GM18951 (cell line): ENCODE results near the gene LMAN1L.
A peak's percentile ranks its signal among the peaks of the same experiment; 100 is the strongest.
"Not testable (repeated sequence)": the region's sequence is repeated elsewhere in the genome, so short reads cannot be mapped to it uniquely, and the experiment has no call there.

Experiments used
- POLR2A ChIP-seq: IDR thresholded peaks from 4 replicates; pipeline ENCODE4 v1.6.1; 2011; ENCODE audit warnings: mild to moderate bottlenecking; ENCODE audit not compliant: insufficient read length, insufficient read depth; ENCODE audit errors: extremely low read depth
- in situ Hi-C: fragments of 300-500 bp; cut with MboI; formaldehyde crosslinking; loops from one replicate; pipeline ENCODE4 v1.12.0; 2022; ENCODE audit warnings: low sequenced_read_pairs, mixed read lengths, inconsistent platforms; ENCODE audit not compliant: unreplicated experiment

Gene LMAN1L

DNA sequence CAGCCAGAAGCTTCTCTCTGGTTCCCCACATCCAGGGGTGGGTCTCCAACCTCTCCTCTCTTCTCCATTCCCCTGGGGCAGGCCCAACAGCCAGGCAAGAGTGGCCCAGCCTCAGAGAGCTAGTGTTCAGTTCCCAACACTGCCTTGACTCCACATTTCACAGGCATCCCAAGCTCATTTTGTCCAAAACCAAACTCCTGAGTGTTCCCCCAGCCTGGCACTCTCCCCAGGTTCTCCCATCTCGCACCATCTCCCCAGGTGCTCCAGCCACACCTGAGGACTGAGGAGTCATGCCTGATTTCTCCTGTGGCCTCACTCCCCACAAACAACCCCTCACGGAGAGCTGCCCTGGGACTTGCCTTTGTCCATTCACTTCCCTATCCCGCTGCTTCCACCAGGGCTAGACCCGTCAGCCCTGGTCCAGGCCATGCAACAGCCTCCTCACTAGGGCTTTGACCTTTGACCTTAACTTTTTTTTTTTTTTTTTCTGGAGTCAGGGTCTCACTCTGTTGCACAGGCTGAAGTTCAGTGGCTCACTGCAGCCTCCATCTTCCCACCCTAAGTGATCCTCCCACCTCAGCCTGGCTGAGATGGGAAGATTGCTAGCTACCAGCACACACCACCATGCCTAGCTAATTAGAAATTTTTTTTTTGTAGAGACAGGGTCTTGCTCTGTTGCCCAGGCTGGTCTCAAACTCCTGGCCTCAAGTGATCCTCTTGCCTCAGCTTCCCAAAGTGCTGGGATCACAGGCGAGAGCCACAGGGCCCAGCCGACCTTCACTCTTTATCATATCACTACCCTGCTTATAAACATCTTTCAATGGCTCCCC is 34.7 kb upstream of the LMAN1L start:
- in situ Hi-C loops, result no loop called here
- no peak for TF ChIP-seq POLR2A

DNA sequence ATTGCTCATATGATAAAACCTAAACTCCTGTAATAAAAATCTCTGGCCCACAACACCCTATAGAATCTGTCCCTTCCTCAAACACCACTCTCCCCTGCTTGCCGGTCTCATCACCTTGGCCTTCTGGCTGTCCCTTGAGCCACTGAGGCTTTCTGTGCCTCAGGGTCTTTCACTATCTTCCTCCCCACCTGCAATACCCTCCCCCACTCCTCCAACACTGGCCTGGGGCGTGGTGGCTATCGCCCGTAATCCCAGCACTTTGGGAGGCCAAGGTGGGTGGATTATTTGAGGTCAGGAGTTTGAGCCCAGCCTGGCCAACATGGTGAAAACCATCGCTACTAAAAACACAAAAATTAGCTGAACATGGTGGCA is 34.0 kb upstream of the LMAN1L start:
- TF ChIP-seq POLR2A, result no peak
- in situ Hi-C loops, result no loop called here

DNA sequence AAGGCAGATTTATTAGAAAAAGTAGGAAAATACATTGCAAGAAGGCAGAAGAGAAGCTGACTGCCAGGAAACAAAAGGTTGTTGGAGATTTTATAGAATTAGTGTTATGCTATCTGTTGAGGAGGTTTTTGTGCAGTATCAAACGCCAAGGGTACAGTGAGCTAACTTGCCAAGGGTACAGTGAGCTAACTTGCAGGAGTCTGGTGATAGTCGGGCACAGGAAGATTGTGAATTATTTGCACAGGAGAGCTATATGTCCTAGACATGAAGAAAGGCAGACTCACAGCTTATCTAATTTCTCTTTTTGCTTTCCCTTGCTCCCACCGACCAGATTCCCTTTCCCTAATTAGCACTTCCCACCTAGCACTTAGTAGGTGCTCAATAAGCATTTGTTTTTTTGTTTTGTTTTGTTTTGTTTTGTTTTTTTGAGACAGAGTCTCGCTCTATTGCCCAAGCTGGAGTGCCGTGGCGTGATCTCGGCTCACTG is 33.4 kb upstream of the LMAN1L start:
- in situ Hi-C loops, result no loop called here
- no peak for TF ChIP-seq POLR2A

DNA sequence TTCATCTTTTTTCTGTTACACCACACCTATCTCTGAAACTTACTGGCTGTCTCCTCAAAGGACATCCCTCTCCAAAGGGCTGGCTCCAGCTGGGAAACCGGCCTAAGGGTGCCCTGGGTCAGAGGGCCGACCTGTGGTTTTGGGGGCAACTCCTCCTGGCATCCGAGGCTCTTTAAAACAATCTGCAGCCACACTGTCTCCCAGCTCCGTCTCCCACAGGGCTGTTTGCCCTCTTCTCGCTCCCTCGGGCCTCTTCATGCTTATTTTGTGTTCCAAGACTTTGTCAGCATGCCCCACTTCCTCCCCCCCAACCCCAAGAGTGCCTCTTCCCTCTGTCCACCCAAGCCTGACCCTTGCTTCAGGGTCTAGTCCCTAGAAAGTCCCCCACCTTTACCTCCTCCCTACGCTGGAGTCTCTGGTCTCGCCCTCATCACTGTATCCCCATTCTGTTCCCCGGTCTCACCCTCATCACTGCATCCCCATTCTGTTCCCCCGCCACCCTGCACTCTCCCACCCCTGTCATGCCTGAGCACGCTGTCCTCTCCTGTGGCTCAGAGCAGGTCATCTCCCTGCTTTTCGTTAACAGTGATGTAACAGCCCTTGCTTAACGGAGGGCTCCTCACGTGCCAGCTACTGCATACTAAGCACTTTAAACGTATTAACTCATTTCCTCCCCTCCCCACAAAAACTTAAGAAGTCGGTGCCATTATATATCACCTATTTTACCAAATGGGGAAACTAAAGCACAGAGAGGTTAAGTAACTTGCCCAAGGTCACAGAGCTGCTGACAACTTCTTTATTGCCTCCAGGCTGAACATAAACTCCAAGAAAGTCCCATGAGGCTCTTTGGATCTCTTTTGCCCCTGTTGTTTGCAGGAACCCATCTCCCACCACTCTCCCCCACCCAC is 31.9 kb upstream of the LMAN1L start:
- TF ChIP-seq POLR2A, result no peak
- in situ Hi-C loops, result no loop called here

DNA sequence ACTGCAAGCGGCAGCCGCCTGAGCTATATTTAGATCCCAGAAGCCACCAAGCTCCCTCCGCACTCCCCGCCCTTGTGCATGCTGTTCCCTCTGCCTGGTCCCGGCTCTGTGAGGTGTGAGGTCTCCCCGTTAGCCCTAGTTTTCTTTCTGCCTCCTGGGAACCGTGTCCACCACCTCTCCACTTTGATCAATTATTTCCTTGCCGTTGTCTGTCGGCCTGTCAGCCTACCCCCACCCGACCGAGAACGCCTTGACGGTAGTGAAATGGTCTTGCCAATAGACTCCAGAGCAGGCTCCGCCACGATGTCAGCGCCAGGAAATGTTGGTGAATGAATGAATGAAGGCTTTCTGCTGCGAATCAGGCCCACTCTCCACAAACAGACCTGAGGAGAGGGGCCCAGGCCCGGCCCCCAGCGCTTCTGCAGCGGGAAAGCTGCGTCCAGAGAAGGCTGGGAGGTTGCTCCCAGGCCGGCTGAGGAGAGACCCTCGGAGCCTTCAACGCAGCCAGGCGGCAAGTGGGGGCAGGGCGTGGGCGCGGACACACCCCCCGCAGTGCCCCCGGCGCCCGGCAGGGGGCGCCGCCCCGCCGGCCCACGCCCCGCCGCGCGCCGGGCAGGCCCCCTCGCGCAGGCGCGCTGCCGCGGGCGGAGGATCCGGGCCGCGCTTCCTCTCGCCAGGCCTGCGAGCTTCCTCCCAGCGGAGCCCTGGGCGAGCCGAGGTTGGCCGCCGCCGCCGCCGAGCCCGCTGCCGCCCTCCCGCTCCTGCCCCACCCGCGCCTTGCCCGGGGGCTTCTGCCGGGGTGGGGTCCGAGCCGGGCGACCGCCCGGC is 31.0 kb upstream of the LMAN1L start, which contains the start of gene CSK:
Gene CSK (plus strand): TSS at position 650 of the 828 bp plus-strand sequence. CDS start 16,218 bp downstream, outside the sequence.
- TF ChIP-seq POLR2A, result peak; percentile 81
- in situ Hi-C loops, result no loop called here

DNA sequence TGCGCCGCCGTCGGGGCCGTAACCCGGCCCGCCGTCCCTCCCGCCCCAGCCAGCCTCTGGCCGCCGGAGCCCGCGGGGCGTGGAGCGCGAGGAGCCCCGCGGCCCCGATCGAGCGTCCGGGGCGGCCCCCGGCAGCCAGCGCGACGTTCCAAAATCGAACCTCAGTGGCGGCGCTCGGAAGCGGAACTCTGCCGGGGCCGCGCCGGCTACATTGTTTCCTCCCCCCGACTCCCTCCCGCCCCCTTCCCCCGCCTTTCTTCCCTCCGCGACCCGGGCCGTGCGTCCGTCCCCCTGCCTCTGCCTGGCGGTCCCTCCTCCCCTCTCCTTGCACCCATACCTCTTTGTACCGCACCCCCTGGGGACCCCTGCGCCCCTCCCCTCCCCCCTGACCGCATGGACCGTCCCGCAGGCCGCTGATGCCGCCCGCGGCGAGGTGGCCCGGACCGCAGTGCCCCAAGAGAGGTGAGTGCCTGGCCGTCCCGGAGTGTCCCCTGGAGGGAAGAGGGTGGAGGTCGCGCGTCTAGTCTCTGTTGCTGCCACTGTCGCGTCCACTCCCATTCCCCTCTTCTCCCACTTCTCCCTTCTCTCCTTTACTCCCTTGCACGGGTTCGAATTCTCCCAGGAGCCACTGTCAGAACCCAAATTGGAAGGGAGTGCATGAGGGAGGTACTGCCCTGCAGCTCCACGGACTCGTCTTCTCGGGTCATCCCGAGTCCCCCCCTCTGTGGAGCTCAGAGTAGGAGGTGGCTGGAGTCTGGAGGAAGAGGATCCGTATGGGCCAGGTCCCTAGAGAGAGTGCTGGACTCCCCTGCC is 30.2 kb upstream of the LMAN1L start:
- in situ Hi-C loops, result no loop called here
- peak; percentile 47 for TF ChIP-seq POLR2A

DNA sequence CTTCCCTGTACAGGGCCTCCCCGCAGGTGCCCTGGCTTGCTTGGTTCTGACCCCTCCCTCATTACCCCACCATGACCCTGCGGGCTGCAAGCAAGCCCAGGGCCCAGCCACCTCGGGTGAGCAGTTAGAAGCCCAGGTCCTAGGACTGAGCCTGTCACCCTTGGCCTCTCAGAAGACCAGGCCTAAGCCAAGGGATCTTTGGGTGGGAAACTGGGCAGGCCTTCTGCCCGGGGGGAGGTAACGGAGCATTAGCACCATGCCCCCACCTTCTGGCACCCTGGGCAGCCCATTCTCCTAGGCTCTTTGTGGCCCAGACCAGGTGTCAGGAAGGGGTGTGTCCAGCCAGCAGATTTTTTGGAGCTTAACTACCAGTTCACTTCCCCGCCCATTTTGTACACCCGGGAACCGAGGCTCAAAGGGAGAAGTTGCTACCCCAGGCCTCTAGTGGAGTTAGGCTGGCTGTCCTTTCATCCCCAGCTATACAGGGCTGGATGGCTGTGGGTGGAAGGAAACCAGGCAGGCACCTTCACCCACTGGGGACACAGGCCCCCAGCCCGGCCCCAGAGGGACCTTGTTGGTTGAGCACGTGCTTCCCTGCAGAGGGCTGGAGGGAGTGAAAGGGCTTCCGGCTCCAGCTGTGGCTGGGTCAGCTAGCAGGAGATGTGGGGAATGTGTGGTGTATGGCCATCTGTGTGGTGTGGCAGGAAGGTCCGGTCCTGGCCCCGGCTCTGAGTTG is 29.4 kb upstream of the LMAN1L start:
- in situ Hi-C loops, result no loop called here
- TF ChIP-seq POLR2A, result peak; percentile 31

DNA sequence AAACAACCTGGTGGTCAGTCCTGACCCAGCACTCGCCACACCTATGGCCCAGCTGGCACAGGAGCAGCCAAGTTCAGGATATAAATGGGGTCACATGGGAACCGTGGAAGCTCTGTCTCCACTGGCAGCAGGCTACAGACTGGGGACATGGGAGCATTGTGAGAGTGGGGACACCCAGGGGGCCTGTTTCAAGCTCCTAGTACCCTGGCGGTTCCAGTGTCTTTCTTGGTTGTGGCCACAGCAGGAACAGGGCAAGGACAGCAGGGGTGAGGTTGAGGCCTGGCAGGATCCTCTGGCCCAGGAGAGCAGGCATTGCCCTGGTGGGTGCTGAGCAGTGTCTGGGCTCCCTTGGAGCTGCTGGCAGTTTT is 28.8 kb upstream of the LMAN1L start:
- in situ Hi-C loops, result no loop called here
- TF ChIP-seq POLR2A, result no peak

DNA sequence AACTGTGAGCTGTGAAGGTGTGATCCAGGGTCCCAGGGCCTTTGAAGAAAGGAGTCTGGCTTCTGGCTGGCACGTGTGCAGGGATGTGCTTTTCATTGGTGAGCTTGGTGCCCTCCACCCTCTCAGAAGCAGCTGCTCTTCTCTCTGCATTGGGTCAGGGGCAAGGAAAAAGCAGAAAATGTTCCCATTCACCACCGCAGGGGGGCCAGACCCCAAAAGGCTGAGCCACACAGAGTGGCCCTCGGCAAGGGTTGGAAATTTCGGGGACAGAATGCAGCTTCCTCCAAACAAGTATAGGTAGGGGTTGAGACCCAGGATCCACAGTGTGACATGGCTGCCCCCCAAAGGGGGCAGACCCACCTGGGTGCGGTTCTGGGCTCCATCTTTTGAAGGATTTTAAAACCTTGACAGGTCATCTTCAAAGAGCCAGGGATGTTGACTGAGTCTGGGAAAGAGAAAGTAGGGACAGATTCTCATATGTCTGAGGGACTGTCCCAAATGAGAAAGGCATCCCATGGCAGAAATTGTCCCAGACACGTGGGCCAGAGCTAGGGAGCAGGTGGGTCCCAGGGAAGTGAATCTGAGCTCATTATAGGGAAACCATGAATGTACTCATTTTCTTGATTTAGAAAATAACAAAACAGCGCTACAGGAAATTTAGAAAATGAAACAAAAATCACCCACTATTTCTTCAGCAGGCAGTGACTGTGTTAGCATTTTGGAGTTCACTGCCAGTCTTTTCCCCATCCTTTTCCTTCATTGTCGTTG is 28.0 kb upstream of the LMAN1L start:
- in situ Hi-C loops, result no loop called here
- no peak for TF ChIP-seq POLR2A

DNA sequence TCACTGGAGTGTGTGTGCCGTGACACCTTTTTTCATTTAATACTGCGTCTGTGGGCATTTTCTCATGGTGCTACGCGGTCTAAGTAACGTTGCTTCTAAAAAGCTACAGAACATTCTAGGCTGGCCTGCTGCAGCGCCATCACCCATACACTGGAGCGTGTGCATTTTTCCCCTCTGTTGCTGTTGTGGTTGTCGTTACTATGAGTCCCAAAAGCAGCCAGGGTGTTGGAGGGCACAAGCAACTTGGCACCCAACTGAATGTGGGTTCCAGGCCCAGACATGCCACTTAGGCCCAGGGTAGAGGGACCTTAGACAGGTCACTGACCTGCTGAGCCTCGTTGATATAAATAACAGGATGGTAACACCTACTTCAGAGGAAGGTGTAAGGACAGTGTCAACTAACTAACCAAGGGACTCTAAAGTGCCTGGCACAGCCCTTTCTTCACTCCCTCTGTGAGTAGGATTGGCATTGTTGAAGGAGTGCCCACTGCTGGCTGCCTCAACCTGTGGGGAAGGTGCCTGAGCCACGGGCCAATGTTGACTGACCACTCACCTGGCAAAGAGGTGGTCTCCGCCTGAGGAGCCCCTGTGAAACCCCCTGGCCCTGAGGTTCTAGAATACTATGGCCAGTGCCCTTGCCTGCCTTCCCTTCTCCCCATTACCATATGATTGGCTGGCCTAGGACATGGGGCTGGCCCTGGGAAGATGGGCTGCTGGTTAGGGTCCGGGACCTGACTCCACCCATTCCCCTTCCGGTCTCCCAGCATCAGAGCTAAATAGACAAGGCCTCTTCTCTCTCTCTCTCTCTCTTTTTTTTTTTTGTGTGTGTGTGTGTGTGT is 27.2 kb upstream of the LMAN1L start:
- peak; percentile 46 for TF ChIP-seq POLR2A
- in situ Hi-C loops, result no loop called here

DNA sequence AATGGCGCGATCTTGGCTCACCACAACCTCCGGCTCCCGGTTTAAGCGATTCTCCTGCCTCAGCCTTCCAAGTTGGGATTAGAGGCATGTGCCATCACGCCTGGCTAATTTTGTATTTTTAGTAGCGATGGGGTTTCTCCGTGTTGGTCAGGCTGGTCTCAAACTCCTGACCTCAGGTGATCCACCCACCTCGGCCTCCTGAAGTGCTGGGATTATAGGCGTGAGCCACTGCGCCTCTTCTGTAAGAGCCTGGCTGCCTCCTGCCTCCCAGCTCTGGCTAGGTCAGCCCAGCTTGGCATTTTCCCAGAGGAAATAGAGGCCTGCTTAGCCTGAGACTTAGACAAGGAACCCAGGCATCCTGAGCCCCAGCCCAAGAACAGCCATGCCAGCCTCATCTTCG is 26.6 kb upstream of the LMAN1L start:
- in situ Hi-C loops, result not testable (repeated sequence)
